NCI-H146 treated with DMSO at 0.1 percent for 48 hours (cell line): ENCODE results near the gene KRTAP5-10.
"Not testable (repeated sequence)": the region's sequence is repeated elsewhere in the genome, so short reads cannot be mapped to it uniquely, and the experiment has no call there.

ENCODE experiments used
- DNase-seq: peaks from one replicate; lab custom pipeline; 2025; ENCODE audit not compliant: unreplicated experiment; lab: John Stamatoyannopoulos, UW

KRTAP5-10 gene

GRCh38 chr11:71565263-71565662 is at the start of gene KRTAP5-10:
KRTAP5-10 (plus strand) TSS chr11:71565563; CDS start chr11:71565588, 25 bp downstream.
- DNase-seq, result no peak

- no peak for DNase-seq
Measured at GRCh38 chr11:71518506-71519471, 46.6 kb upstream of the KRTAP5-10 start.

- no peak for DNase-seq
Measured at GRCh38 chr11:71519546-71519945, 45.8 kb upstream of the KRTAP5-10 start.

DNA sequence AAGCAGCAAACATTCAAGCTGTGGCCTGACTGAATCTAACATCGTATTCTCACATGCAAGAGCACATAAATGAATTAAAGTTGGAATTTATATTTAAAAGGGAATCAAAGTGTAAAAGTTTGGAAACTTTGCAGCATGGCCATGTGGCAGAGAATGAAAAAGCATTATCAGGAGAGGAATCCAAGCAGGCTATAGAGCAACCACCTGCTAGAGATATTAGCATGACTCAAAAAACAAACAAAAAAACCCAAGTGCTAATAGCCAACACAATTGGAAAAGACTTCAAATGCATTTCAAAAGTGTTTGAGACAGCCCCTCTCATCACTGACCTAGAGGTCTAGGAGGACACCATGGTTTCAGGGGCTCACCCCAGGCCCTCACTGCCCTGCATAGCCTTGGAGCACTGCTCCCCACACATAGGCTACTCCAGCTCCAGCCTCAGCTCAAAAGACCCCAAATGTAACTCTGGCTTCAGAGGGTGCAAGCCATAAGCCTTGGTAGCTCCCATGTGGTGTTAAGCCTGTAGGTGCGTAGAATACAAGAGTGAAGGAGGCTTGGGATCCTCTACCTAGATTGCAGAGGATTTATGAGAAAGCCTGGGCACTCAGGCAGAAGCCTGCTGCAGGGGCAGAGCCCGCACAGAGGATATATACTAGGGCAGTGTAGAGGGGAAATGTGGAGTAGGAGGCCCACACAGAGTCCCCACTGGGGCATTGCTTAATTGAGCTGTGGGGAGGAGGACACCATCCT is 40.0 kb upstream of the KRTAP5-10 start:
- no peak for DNase-seq

DNA sequence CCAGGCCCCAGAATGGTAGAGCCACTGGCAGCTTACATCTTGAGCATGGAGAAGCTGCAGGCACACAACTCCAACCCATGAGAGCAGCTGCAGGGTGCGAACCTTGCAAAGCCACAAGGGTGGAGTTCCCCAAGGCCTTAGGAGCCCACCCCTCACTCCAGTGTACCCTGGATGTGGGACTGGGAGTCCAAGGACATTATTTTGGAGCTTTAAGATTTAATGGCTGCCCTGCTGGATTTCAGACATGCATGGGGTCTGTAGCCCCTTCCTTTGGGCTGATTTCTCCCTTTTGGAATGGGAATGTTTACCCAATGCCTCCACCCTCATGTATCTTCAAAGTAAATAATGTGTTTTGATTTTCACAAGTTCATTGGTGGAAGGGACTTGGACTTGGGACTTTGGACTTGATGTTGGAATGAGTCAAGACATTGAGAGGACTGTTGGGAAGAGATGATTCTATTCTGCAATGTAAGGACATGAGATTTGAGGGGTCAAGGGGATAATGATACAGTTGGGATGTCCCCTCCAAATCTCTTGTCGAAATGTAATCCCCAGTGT is 39.3 kb upstream of the KRTAP5-10 start:
- DNase-seq, result no peak

DNA sequence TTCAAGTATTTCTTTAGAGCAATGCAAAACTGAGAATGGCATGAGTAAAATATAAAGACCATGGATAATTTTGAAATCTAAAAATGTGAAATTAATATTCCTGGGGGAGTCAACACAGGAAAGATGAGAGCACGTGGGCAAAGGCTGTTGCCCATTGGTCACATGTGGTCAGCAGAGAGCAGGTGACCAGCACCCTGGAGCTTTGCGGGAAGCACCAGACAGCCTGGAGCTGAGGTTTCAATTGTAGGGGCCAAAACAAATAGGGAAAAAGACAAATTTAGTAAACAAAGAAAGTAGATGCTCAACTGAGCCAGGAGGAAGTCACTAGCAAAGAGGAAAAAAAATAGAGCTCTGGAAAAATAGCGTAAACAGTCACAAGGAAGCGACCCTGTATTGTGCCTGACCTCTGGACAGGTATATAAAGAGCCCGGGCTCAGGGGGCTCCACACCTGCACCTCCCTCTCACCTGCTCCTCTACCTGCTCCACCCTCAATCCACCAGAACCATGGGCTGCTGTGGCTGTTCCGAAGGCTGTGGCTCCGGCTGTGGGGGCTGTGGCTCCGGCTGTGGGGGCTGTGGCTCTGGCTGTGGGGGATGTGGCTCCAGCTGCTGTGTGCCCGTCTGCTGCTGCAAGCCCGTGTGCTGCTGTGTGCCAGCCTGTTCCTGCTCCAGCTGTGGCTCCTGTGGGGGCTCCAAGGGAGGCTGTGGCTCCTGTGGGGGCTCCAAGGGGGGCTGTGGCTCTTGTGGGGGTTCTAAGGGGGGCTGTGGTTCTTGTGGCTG is 38.4 kb upstream of the KRTAP5-10 start, which contains the start of gene KRTAP5-7:
Gene KRTAP5-7 (plus strand): TSS at position 472 of the 780 bp plus-strand sequence. CDS start 34 bp downstream, at position 506.
- DNase-seq, result not testable (repeated sequence)

GRCh38 chr11:71527576-71528210 is 37.7 kb upstream of the KRTAP5-10 start:
- DNase-seq, result no peak

DNA sequence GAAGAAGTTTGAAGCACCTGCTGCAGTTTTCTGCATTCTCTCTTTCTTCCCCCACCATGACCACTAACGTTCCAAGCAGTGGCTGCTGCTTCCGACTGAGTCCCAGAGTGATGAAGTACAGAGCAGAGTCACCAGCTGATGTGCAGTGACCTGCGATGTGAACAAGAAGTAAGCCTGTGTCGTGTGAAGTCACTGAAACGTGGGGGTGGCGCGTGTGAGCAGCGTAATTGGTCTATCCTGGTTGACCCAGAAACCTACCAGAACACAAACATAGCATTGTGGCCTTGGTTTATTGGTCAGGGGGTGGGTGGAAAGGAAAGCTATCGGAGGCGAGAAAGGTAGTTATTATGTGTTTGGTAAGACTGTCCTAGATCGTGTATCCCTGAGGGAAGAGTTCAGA is 34.8 kb upstream of the KRTAP5-10 start:
- no peak for DNase-seq

- DNase-seq, result no peak
Measured at GRCh38 chr11:71532036-71532610, 33.2 kb upstream of the KRTAP5-10 start.

- not testable (repeated sequence) for DNase-seq
Measured at GRCh38 chr11:71534711-71535608, 30.4 kb upstream of the KRTAP5-10 start.

- no peak for DNase-seq
Measured at GRCh38 chr11:71535825-71536224, 29.5 kb upstream of the KRTAP5-10 start.

- DNase-seq, result no peak
Measured at GRCh38 chr11:71537537-71537936, 27.8 kb upstream of the KRTAP5-10 start.

DNA sequence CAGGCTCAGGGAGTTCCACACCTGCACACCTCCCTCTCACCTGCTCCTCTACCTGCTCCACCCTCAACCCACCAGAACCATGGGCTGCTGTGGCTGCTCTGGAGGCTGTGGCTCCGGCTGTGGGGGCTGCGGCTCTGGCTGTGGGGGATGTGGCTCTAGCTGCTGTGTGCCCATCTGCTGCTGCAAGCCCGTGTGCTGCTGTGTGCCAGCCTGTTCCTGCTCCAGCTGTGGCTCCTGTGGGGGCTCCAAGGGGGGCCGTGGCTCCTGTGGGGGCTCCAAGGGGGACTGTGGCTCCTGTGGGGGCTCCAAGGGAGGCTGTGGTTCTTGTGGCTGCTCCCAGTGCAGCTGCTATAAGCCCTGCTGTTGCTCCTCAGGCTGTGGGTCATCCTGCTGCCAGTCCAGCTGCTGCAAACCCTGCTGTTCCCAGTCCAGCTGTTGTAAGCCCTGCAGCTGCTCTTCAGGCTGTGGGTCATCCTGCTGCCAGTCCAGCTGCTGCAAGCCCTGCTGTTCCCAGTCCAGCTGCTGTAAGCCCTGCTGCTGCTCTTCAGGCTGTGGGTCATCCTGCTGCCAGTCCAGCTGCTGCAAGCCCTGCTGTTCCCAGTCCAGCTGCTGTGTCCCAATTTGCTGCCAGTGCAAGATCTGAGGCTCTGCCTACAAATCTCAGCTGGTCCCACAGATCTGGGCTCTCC is 27.2 kb upstream of the KRTAP5-10 start, which contains the start of gene KRTAP5-8:
Gene KRTAP5-8 (plus strand): TSS at position 49 of the 689 bp plus-strand sequence. CDS start 31 bp downstream, at position 80.
- DNase-seq, result not testable (repeated sequence)

DNA sequence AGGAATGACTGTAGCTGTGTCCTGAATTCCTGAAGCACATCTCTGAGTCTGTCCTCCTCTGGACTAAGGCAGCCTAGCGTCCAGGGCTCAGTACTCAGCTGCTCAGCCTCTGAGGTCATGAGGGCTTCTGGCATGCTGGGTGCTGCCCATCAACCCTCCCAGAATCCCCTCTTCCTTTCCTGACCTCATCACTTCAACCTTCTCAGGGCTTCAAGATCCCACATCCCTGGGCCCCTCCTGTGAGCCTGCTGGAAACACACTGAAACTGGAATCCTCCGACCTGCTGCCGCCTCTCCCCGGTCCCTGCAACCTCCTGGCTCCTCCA is 26.7 kb upstream of the KRTAP5-10 start:
- no peak for DNase-seq

- DNase-seq, result no peak
Measured at GRCh38 chr11:71539017-71539416, 26.3 kb upstream of the KRTAP5-10 start.

GRCh38 chr11:71539971-71540370 is 25.4 kb upstream of the KRTAP5-10 start:
- not testable (repeated sequence) for DNase-seq

GRCh38 chr11:71540521-71541304 is 24.6 kb upstream of the KRTAP5-10 start:
- not testable (repeated sequence) for DNase-seq
